HG03159 (cell line): ENCODE results near the gene SLC4A1.

Experiments
- ATAC-seq: cut with Tn5 transposase; IDR thresholded peaks from one replicate; pipeline ENCODE4 v1.9.1; 2021; ENCODE audit warnings: mild to moderate bottlenecking, moderate library complexity; ENCODE audit not compliant: unreplicated experiment

SLC4A1 gene

DNA sequence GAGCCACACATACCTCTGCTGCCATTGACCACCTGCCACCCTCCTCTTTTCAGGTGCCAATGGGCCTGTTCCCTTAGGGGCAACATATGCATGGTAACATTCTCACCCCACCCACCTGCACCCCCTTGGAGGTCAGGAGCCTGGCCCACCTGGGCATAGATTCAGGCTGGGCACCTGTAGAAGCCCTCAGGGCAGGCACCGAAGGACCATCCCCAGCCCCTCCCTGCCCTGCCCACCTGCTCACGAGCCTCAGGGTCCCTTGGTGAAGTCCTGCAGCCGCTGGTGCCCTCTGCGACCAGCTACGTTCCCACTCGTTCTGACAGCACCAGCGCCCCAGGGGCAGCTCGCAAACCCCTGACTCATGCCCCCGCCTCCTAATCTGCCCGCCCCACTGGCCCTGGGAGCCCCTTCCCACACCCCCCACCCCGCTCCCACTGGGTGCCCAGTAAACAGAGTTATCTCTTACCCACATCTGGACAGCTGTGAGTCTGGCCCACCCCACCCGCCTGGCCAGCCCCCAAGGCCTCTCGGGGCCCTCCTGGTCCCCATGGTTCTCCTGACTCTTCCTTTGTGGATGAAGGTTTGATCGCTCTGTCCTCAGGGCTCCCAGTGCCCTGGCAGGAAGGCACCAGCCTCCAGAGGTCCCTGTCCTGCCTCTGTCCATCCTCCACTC lies at the start of gene SLC4A1:
Gene SLC4A1, minus strand, starts transcription at position 318 of the 673 bp plus-strand sequence. CDS start 5,269 bp downstream, outside the sequence.
- ATAC-seq = no peak

DNA sequence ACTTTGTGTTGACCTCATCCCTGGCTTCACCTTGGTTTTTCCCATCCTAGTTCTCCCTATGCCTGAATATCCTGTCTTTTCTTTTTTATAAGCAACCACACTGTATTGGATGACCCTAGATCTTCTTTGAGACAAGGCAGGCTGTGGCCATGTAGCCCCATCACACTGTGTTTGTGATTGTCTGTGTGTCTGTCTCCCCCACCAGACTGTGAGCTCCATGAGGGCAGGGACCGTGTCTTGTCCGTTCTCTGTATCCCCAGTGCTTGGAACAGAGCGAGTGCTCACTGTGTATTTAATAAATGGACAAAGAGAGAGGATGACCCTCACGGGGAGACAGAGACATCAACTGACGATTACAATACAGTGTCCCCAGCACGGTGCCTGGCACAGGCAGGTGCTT lies 49.6 kb upstream of the SLC4A1 start:
- no peak for ATAC-seq

DNA sequence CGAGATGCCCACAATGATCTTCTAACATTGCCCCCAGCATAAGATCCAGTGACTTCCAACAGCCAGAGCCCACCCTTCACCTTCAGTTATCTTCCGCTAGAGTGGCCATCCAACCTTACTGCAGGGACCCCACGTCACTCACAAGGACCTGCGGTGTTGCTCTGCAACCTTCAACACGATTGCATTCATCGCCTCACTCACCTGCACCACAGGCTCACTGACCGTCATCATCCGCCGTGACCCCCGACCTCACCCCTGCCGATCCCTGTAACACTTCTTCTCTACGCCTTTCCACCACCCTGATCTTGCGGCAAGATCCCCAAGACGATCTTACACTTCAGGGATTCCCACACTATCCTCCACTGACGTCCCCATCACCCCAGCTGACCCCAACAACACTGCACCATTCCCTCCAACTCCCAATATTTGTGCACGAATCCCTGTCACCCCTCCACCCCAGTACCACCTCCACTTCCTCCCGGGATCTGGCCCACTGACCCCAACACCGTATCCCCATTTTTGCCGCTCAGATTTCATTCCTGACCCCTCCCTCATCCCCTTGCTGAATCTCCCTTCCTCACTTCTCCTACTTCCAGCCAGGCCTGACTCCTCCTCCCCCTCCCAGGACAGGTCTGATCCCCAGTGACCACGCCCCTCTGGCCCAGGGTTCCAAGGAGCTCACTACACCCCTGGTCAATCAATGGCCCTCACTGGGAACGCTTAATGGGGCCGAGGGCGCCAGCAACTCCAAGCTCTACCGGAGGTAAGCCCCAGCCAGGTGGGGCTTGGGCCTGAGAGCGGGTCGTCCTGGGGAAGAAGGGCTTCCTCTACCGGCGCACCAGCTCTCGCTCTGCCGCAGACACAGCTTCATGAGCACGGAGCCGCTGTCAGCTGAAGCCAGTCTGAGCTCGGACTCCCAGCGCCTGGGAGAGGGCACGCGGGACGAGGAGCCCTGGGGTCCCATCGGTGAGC lies 48.1 kb upstream of the SLC4A1 start:
- no peak for ATAC-seq

DNA sequence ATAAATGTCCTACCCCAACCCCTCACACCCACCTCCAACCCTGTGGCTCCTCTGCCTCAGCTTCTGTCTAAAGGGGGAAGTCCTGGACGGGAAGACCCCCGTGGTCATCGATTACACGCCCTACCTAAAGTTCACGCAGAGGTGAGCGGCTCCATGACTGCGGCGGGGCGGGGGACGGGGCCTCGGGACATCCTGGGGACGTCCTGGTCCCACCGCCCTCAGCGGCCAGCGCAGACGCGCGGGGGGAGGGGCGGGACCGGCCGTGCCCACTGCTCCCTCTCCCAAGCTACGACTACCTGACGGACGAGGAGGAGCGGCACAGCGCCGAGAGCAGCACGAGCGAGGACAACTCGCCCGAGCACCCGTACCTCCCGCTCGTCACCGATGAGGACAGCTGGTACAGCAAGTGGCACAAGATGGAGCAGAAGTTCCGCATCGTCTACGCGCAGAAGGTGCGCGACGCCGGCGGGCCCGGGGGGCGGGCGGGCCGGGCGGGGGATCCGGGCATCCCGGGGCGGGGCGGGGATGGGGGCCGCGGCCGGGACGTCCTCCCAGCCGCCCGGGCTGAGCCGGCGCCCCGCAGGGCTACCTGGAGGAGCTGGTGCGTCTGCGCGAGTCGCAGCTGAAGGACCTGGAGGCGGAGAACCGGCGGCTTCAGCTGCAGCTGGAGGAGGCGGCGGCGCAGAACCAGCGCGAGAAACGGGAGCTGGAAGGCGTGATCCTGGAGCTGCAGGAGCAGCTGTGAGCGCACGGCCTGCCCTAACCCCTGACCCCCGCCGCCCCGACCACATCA lies 47.1 kb upstream of the SLC4A1 start:
- ATAC-seq = no peak

DNA sequence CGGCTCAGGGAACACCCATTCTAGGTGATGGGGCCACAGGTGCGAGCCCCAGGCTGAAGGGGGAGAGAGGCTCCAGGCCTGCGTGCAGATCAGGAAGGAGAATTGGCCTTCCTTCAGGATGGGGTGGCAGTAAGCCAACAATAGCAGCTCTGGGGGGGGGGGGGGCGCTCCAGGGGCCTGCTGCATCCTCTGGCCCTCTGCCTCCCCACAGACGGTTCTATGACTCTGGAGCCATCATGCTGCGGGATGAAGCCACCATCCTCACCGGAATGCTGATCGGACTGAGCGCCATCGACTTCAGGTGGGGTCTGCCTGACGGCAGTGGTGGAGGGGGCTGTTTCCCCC lies 46.6 kb upstream of the SLC4A1 start:
- no peak for ATAC-seq

DNA sequence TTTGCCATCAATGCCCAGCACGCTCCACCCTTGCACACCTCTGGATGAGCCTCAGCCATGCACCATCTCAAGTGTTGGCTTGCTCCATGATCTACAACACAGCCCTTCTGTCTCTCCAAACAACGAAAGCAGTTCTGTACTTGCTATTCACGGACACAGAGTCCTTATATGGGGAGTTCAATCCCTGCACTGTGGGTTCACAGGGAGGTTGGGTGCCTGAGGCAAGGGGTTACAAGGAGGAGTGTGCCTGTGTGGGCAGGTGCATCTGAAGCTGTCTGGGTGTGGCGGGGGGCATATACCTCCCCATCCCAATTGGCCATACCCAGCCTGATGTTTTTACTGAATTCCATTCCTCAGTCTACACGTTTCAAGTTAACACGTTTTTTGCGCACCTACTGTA lies 46.1 kb upstream of the SLC4A1 start:
- ATAC-seq = no peak

DNA sequence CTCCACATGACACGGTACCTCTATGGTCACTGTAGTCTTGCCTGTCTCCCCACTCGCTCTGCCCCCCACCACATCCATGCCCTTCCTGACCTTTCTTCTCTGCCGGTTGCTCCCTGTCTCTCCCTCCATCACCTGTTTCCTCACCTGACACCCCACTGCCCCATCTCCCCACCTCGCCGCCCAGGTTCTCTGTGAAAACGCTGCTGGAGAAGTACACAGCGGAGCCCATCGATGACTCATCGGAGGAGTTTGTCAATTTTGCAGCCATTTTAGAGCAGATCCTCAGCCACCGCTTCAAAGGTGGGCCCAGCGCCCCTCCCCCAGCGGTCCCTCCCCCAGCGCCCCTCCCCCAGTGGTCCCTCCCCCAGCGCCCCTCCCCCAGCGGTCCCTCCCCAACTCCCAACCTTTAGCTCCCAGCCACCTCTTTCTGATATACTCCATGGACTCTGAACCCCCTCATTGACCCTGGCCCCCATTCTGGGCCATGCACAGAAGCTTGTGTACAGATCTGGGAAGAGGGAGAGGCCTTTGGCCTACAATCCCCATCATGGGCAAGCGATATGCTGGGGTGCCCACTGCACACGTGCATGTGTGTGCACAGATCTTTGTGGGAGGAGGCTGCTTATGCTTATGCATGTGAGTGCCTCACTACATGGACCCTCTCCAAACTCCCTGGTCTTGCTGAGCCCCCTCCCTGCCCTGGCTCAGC lies 44.6 kb upstream of the SLC4A1 start:
- no peak for ATAC-seq

DNA sequence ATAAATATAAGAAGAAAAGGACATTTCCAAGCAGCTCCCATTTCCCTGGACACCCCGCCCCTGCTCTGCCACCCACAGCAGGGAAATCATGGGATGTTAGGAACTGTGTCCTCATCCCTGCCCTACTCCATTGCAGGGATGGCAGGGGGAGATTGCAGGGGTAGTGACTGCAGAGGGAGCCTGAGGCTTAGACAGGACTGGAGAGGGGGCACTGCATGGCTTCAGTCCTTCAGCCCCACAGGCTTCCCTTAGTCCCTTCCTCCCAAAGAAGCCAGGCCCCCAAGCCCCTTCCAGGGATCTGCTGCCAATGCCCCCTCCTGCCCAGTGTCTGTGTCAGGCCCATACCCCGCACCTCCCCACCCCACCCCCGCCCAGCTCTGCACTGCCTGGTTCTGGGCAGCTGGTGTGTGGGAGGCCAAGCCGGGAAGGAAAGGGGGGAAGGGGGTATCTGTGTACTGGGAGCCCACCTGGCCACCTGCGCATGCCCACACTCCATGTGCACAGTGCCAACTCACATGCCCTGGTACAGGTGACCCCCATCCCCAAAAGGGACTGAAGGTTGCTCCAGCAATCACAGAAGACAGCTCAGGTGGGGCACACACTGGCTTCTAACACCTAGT lies 43.7 kb upstream of the SLC4A1 start:
- ATAC-seq = no peak

DNA sequence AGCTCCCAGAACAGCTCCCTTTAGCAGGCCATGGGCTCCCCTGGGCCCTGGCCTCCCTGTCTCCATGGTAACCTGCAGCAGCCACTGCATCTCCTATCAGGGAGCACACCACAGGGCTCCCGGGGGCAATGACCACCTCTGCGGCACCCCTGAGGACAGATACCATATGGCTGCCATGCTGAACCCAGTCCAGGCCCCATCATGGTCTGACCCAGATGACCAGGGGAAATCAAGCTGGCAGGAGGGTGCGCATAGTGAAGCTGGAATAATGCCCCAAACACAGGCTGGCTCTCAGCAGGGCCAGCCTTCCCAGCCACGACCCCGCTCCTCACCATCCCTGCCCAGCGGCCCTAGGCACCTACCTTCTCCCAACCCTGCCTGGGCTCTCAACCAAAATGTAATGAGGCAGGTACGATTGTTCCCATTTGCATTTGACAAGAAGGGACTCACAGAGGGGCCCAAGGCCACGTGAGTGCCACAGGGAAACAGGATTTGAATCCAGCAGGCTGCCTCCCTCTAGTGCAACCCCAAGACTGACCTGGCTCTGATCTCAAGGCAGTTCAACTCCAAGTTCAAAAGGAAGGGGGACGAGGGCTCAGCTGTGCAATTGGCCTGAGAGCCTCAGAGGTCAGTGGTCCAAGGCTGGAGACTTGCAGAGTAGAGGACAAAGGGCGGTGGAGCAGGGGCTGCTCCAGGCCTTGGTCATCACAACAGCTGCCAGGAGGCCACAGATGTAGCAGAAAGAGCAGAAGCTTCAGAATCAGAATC lies 42.9 kb upstream of the SLC4A1 start:
- ATAC-seq = no peak

DNA sequence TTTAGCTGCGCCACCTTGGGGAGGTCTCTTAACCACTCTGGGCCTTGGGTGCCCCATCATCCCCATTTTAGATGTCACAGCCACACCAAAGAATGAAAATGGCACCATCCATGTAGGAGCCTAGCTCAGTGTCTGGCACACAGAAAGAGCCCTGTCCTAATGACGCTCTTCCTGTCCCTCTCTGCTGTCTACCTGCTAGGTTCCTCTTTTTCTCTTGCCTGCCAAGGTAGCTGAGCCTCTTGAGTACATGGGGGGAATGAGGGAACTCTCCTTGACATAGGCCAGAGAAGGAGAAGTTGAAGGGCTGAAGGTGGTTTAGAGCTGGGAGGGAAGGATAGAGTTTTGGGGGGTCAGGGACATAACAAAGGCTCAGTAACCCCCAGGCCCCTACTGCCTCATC lies 42.3 kb upstream of the SLC4A1 start:
- ATAC-seq = no peak

DNA sequence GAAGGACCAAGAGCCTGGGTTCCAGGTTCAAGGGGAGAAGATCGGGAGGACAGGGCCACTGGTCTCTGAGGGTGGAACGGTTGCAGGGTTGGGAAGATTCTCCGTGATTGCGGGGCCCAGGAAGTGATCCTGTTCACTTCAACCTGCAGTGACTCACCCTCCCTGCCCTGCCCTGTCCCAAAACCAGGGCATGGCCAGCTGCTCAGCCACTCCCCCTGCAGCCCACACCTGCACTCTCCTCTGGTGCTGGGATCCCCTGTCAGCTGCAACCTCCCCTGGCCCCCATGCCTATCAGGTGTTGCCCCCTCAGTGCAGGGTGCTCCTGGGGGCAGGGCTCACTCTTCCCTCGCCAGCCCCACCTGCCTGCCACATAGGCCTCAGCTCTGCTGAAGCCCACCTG lies 41.5 kb upstream of the SLC4A1 start:
- no peak for ATAC-seq

DNA sequence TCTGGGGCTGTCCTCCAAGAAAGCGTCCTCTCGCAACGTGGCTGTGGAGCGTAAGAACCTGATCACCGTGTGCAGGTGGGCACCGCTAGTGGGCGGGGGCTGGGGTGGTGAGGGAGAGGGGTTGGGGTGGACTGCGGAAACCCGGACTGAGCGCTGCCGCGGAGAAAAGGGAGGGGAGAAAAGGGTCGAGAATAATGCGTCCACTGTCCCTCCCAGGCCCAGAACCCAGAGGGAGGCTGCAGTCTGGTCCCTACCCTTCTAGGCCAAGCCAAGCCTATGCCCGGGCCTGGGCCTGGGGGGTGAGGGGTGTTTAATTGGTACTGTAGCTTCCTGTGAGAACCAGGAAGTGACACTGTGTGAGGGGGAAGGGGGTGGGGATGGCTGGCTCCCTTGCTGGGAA lies 40.9 kb upstream of the SLC4A1 start:
- ATAC-seq = no peak

DNA sequence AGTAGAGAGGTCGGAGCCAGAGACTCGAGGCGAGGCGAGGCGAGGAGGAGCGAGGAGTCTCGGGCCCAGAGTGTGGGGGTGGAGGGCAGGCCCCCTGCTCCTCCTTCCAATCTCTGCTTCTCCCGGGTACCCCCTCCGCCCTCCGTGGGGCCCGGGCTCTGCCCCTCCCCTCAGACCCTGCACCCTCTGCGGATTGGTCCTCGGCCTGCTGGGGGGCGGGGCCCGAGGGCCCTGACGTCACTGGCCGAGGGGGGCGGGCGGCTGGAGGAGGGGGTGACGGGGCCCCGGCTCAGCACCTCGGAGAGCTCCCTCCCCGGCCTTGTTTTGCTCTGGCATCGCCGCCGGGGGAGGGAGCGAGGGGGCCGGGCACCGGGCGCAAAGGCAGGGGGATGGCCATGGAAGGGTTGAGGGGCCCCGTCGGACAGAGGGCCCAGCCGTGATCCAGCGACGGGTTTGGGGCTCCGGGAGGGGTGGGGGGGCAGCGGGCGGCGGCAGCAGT lies 40.4 kb upstream of the SLC4A1 start, which contains the start of gene RUNDC3A:
Gene RUNDC3A, plus strand, starts transcription at position 282 of the 499 bp plus-strand sequence. CDS start 232 bp downstream, outside the sequence.
- ATAC-seq = no peak

DNA sequence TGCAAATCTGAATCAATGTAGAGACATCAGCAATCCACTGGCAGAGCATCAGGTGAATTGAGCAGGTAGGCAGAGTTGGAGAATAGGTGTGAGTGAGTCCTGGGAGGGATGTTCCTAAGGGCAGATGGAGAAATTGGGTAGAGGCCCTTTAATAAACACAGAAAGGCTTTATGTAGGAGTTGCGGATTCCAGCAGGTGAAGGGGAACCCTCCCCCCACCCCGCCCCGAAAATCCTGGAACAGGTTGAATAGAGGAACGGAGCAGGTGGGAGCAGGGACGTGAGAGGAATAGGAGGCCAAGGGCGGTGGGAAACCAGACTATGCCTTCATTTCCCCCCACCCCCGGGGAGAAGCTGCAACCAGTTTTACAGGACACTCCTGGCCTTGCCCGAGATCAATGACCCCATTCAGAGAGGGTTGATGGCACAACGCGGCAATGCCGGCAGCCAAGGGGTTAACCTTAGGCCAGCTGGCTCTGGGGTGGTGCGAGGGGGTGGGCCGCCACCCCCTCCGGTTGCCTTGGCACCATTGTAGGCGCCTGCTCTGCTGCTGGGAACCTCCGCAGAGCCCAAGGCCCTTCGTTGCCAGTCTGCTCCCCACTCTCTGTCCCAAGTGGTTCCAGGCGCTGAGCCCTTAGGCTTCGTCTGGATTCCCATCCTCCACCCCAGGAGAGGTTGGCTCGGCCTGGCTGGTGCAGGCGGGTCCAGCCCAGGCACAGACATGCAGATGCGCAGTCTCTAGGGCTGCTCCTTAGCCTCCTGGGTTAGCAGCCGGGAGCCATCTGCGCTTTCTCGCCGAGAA lies 39.7 kb upstream of the SLC4A1 start:
- ATAC-seq = no peak

DNA sequence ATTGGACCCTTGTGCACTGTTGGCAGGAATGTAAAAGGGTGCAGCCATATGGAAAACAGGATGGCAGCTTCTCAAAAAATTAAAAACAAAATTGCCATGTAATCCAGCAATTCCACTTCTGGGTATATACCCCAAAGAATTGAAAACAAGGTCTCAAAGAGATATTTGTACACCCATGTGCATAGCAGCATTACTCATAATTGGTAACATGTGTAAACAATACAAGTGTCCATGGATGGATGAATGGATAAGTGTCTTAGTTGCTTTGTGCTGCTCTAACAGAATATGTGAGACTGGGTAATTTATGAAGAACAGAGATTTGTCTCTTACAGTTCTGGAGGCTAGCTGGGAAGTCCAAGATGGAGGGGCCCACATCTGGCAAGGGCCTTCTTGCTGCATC lies 36.7 kb upstream of the SLC4A1 start:
- ATAC-seq = no peak

DNA sequence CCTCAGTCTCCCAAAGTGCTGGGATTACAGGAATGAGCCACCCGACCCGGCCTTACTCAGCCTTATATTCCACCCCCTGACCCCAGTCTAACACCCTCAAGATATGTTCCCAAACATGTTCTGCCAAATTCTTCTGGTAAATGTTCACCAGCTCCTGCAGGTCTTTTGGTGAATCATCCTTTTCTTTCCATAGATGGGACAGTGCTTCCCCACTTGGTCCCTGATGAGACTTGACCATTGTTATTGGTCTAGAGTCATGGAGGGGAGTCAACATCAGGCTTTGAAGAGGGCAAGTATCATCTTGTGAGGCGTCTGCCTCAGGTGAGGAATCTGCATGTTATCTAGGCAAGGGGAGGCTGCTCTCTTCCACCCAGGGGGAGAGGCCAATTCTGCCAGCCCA lies 30.0 kb upstream of the SLC4A1 start:
- no peak for ATAC-seq

DNA sequence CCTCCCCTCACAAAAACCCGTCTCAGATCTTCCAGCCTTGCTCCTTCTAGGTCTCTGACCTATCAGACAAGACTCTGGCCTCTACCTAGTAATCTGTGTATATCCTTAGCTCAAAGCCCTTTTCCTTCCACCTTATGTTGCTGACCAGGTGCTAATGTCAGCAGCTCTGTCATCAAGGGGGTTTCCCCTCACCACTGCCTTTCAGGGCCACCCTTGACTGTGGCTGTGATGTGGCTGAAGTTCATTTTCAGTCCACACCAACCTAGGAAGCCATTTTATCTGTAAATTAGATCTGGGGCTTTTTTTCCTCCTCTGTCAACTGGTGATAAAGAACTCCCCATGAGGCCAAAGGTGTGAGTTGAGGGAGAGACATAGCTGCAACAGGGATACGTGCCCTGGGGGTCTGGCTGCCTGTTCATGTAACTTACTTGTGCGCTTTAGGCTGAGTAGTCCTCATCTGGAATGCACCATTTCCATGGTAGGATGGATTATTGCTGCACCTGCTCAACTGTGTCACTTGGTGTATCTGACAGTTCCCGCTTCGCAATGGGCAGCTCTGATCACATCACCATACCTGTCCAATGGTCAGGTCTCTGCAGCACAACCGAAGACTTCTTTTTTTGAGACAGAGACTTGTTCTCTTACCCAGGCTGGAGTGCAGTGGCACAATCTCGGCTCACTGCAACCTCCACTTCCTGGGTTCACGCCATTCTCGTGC lies 25.7 kb upstream of the SLC4A1 start:
- no peak for ATAC-seq

DNA sequence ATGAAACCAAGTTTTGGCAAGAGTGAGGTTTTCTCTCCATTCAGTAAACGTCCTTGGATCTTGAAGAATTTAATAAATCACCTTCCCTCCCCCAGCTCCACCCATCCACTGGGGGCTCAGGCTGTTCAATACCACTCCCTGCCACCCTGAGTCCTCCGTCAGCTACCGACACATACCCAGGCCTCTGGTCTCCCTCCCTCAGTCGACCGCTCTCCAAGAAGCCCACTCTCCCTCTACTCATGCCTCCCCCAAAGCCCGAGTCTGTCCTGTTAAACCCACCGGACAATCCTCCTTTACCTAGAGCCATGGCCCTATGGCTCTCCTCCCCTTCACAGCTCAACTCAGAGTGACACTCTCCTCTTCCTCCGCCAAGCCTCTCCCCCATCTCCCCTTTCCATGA lies 19.7 kb upstream of the SLC4A1 start:
- ATAC-seq = no peak
